ENCODE results near the gene OPCML. TPM values are rescaled to one million over a fixed set of nuclear protein-coding genes. Genes with fewer than 3 reads are reported as not detected.

Gene OPCML
- polyA plus RNA-seq, 1 donor (not counting 4 experiments of a cell fraction or from before 2014, with no cell fraction given) = 0.04 TPM

DNA sequence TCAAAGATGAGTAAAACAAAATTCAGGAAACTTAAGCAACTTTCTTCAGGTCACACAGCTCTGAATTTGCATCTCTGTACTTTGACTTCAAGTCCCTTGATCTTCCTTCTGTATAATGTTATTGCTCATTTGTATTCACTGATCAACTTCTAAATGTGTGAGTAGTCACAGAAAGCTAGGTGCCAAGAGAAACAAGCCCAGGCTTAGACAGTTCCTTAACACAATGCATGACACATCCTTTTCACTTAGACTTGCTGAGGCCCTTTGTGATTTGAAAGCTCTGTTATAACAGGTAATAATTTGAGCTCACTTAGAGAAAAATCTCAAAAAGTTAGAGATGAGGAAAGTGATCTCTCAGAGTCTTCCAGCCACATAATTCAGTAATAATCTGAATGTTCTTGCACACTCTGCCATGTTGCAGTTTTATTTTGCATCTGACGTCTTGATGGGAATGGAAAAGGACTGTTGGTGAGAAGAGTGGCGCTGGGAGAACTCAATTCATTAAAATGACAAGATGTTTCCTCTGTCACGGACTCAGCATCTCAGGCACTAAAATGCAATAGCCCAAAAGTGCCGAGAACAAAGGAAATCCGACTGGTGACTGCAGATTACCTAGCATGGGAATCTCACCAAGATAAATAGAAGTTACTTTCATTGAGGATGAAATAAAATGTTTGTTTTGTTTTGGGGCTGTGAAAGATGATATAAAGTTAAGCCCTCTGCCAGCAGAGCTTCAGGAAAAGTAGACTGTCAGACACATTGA lies 665.3 kb downstream of the OPCML start:
- DNase-seq (ENCODE audit: low read depth, low spot score) (no peak), FAIRE-seq (no peak)
- Histone ChIP-seq H3K4me1 (ENCODE audit: control insufficient read depth, extremely low read depth, insufficient read depth, low read length) (no peaks in the 10 kb centered on the region), H3K9me1 (ENCODE audit: control insufficient read depth, extremely low read depth, insufficient read depth, low read length) (no peaks in the 10 kb centered on the region), H3K9me3 (ENCODE audit: control insufficient read depth, low read depth, low read length) (no peaks in the 10 kb centered on the region), H3K9ac (ENCODE audit: control insufficient read depth, extremely low read depth, insufficient read depth, low read length) (no peak overlapping the region), H3K4me3 (ENCODE audit: control insufficient read depth in 2 of 3, extremely low read depth in 1 of 3, insufficient read depth in 2 of 3, low read depth in 1 of 3, low read length in 3 of 3) (no peak overlapping the region), H2AFZ (ENCODE audit: control insufficient read depth, low read length) (no peak overlapping the region), H3K4me2 (ENCODE audit: control insufficient read depth, extremely low read depth, insufficient read depth, low read depth, low read length) (no peak overlapping the region), H3K36me3 (ENCODE audit: control insufficient read depth in 2 of 2, extremely low read depth in 1 of 2, insufficient read depth in 2 of 2, low read length in 2 of 2) (no peaks in the 10 kb centered on the region), H3K79me2 (ENCODE audit: control insufficient read depth, insufficient read depth, low read length) (no peaks in the 10 kb centered on the region), H3K27ac (ENCODE audit: control insufficient read depth, insufficient read depth, low read length) (no peak overlapping the region), H4K20me1 (ENCODE audit: control insufficient read depth, extremely low read depth, insufficient read depth, low read length) (no peaks in the 10 kb centered on the region), H3K27me3 (ENCODE audit: control insufficient read depth, extremely low read depth, insufficient read depth, low read length) (no peaks in the 10 kb centered on the region)
- dilution Hi-C loops (cut with MboI; ENCODE audit: extremely low pct_ligation_motif_present, low sequenced_read_pairs) = no loop called here
- TF ChIP-seq EZH2 (IDR thresholded peaks at IDR 0.05; ENCODE audit: low read length) = no peak

DNA sequence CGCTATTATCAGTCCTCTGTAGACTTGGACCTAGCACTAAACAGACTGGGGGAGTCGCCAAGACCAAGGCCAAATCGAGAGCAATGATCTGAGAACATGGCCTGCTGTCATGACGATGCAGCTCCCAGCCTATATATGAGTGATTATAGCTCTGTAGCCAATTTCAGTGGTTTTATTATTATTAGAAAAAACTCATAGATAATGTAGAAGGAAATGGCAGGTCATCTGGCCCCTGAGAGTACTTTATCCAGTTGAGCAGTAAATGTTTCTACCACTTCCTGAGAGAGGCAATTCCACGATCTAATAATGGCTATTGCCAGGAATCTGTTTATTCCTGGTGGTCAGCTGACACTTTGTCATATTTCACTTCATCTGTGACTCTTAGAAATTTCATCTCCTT lies 666.7 kb downstream of the OPCML start:
- FAIRE-seq = no peak
- dilution Hi-C loops (cut with MboI; ENCODE audit: extremely low pct_ligation_motif_present, low sequenced_read_pairs) = no loop called here
- no peak for DNase-seq (ENCODE audit: low read depth, low spot score)
- Histone ChIP-seq H3K9ac (ENCODE audit: control insufficient read depth, extremely low read depth, insufficient read depth, low read length) (no peak overlapping the region), H4K20me1 (ENCODE audit: control insufficient read depth, extremely low read depth, insufficient read depth, low read length) (no peaks in the 10 kb centered on the region), H3K9me3 (ENCODE audit: control insufficient read depth, low read depth, low read length) (no peaks in the 10 kb centered on the region), H3K4me2 (ENCODE audit: control insufficient read depth, extremely low read depth, insufficient read depth, low read depth, low read length) (no peak overlapping the region), H3K36me3 (ENCODE audit: control insufficient read depth in 2 of 2, extremely low read depth in 1 of 2, insufficient read depth in 2 of 2, low read length in 2 of 2) (no peaks in the 10 kb centered on the region), H3K4me1 (ENCODE audit: control insufficient read depth, extremely low read depth, insufficient read depth, low read length) (no peaks in the 10 kb centered on the region), H3K9me1 (ENCODE audit: control insufficient read depth, extremely low read depth, insufficient read depth, low read length) (no peaks in the 10 kb centered on the region), H2AFZ (ENCODE audit: control insufficient read depth, low read length) (no peak overlapping the region), H3K4me3 (ENCODE audit: control insufficient read depth in 2 of 3, extremely low read depth in 1 of 3, insufficient read depth in 2 of 3, low read depth in 1 of 3, low read length in 3 of 3) (no peak overlapping the region), H3K79me2 (ENCODE audit: control insufficient read depth, insufficient read depth, low read length) (no peaks in the 10 kb centered on the region), H3K27ac (ENCODE audit: control insufficient read depth, insufficient read depth, low read length) (no peak overlapping the region), H3K27me3 (ENCODE audit: control insufficient read depth, extremely low read depth, insufficient read depth, low read length) (no peaks in the 10 kb centered on the region)
- TF ChIP-seq, protein P1, sequence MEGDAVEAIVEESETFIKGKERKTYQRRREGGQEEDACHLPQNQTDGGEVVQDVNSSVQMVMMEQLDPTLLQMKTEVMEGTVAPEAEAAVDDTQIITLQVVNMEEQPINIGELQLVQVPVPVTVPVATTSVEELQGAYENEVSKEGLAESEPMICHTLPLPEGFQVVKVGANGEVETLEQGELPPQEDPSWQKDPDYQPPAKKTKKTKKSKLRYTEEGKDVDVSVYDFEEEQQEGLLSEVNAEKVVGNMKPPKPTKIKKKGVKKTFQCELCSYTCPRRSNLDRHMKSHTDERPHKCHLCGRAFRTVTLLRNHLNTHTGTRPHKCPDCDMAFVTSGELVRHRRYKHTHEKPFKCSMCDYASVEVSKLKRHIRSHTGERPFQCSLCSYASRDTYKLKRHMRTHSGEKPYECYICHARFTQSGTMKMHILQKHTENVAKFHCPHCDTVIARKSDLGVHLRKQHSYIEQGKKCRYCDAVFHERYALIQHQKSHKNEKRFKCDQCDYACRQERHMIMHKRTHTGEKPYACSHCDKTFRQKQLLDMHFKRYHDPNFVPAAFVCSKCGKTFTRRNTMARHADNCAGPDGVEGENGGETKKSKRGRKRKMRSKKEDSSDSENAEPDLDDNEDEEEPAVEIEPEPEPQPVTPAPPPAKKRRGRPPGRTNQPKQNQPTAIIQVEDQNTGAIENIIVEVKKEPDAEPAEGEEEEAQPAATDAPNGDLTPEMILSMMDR (optimal IDR thresholded peaks at IDR 0.05 in 1 of 3, IDR thresholded peaks at IDR 0.05 in 1 of 3, conservative IDR thresholded peaks at IDR 0.05 in 1 of 3; ENCODE audit: extremely low read depth in 1 of 3, insufficient read depth in 2 of 3, low read length in 3 of 3) = no peak
- no peak for TF ChIP-seq EZH2 (IDR thresholded peaks at IDR 0.05; ENCODE audit: low read length)

Data from keratinocyte (primary cell).